ENCODE results near the gene TXNRD2.
A peak's percentile ranks its signal among the peaks of the same experiment; 100 is the strongest.

TXNRD2 gene

GRCh38 chr22:19966908-19967750 is 25.5 kb upstream of the TXNRD2 start:
- DNase-seq (ENCODE audit: low read depth in 3 of 3), result no peak

GRCh38 chr22:19965771-19966709 is 24.4 kb upstream of the TXNRD2 start:
- no peak for DNase-seq (ENCODE audit: low read depth in 3 of 3)

- no peak for DNase-seq (ENCODE audit: low read depth in 3 of 3)
These were observed 23.2 kb upstream of the TXNRD2 start for GRCh38 chr22:19964701-19965386.

- DNase-seq (ENCODE audit: low read depth in 3 of 3), result no peak
These were observed 22.4 kb upstream of the TXNRD2 start for GRCh38 chr22:19963863-19964642.

- DNase-seq (ENCODE audit: low read depth in 3 of 3), result no peak
These were observed 21.5 kb upstream of the TXNRD2 start for GRCh38 chr22:19962909-19963806.

GRCh38 chr22:19962246-19962908 is 20.8 kb upstream of the TXNRD2 start:
- DNase-seq (ENCODE audit: low read depth in 3 of 3), result peak in 1 of 3 experiments; percentile 29

GRCh38 chr22:19961868-19962245 is 20.2 kb upstream of the TXNRD2 start:
- DNase-seq (ENCODE audit: low read depth in 3 of 3), result no peak

- no peak for DNase-seq (ENCODE audit: low read depth in 3 of 3)
These were observed 19.6 kb upstream of the TXNRD2 start for GRCh38 chr22:19961201-19961580.

GRCh38 chr22:19960491-19961200 is 19.0 kb upstream of the TXNRD2 start:
- DNase-seq (ENCODE audit: low read depth in 3 of 3), result no peak

- no peak for DNase-seq (ENCODE audit: low read depth in 3 of 3)
These were observed 18.2 kb upstream of the TXNRD2 start for GRCh38 chr22:19959587-19960490.

- DNase-seq (ENCODE audit: low read depth in 3 of 3), result no peak
These were observed 17.5 kb upstream of the TXNRD2 start for GRCh38 chr22:19959043-19959586.

GRCh38 chr22:19958083-19959042 is 16.7 kb upstream of the TXNRD2 start:
- no peak for DNase-seq (ENCODE audit: low read depth in 3 of 3)

GRCh38 chr22:19957445-19957844 is 15.8 kb upstream of the TXNRD2 start:
- DNase-seq (ENCODE audit: low read depth in 3 of 3), result no peak

GRCh38 chr22:19955241-19956128 is 13.9 kb upstream of the TXNRD2 start:
- no peak for DNase-seq (ENCODE audit: low read depth in 3 of 3)

GRCh38 chr22:19951346-19951745 is 9.7 kb upstream of the TXNRD2 start:
- DNase-seq (ENCODE audit: low read depth in 3 of 3), result no peak

Data from stimulated activated CD4-positive, alpha-beta T cell treated with anti-CD3 and anti-CD28 coated beads, TNF-alpha, amount 100 ng/mL, for 4 hours (primary cell).